WTC11 (cell line): Measurements from ENCODE around the gene PDCL2. TPM values are rescaled to one million over a fixed set of nuclear protein-coding genes. Genes with fewer than 3 reads are reported as not detected.

Source experiments
- ATAC-seq: fragments of 200-7000 bp; cut with Tn5 transposase; 2 replicates; pipeline ENCODE4 v1.10.0; 2021; ENCODE audit warnings: mild to moderate bottlenecking, moderate library complexity
- CTCF ChIA-PET: fragments of 300-600 bp; sonication (Branson Sonifier 250); formaldehyde crosslinking; loops from one replicate; lab custom pipeline; 2021; ENCODE audit warnings: antibody characterized with exemption; lab: Charles Lee
- POLR2A ChIA-PET: fragments of 350-600 bp; sonication (Branson Sonifier 250); formaldehyde crosslinking; loops from one replicate; lab custom pipeline; 2021; ENCODE audit warnings: antibody characterized with exemption; lab: Charles Lee
- DNase-seq: peaks from one replicate; pipeline ENCODE4 v3.0.0; 2021; ENCODE audit warnings: low spot score
- H3K27ac Mint-ChIP-seq: 2 replicates; pipeline ENCODE4 v1.8.0; 2021; ENCODE audit warnings: mixed read lengths
- H3K27me3 Mint-ChIP-seq: 2 replicates; pipeline ENCODE4 v1.8.0; 2021; ENCODE audit warnings: low read depth, mild to moderate bottlenecking, moderate library complexity, mixed read lengths
- H3K36me3 Mint-ChIP-seq: 2 replicates; pipeline ENCODE4 v1.8.0; 2021; ENCODE audit warnings: mixed read lengths
- H3K4me1 Mint-ChIP-seq: 2 replicates; pipeline ENCODE4 v1.8.0; 2022; ENCODE audit warnings: mixed read lengths
- H3K4me3 Mint-ChIP-seq: 2 replicates; pipeline ENCODE4 v1.8.0; 2021; ENCODE audit warnings: mild to moderate bottlenecking, moderate library complexity, mixed read lengths
- H3K9me3 Mint-ChIP-seq: 2 replicates; pipeline ENCODE4 v1.8.0; 2021; ENCODE audit warnings: mixed read lengths
- ARID4B ChIP-seq: sonication (generic); formaldehyde crosslinking; IDR thresholded peaks from 2 replicates; pipeline ENCODE4 v1.8.0; 2023; ENCODE audit warnings: missing genetic modification reagents, mild to moderate bottlenecking, borderline replicate concordance
- ATF1 ChIP-seq: sonication (generic); formaldehyde crosslinking; IDR thresholded peaks from 2 replicates; pipeline ENCODE4 v1.8.1; 2023; ENCODE audit warnings: mild to moderate bottlenecking, moderate library complexity, missing genetic modification reagents
- CBFB ChIP-seq: sonication (generic); formaldehyde crosslinking; IDR thresholded peaks from 2 replicates; pipeline ENCODE4 v1.8.1; 2022; ENCODE audit warnings: mild to moderate bottlenecking, low read depth, missing genetic modification reagents
- ELF4 ChIP-seq: sonication (generic); formaldehyde crosslinking; IDR thresholded peaks from 2 replicates; pipeline ENCODE4 v1.8.1; 2022; ENCODE audit warnings: low read depth, mild to moderate bottlenecking, moderate library complexity, missing genetic modification reagents
- EMX1 ChIP-seq: fragments of 250-450 bp; sonication (Bioruptor Pico); IDR thresholded peaks from 2 replicates; pipeline ENCODE4 v1.8.0; 2021; ENCODE audit warnings: mild to moderate bottlenecking
- FOXJ3 ChIP-seq: sonication (generic); formaldehyde crosslinking; IDR thresholded peaks from 2 replicates; pipeline ENCODE4 v1.9.0; 2021; ENCODE audit warnings: missing genetic modification reagents, mild to moderate bottlenecking, borderline replicate concordance
- FOXP4 ChIP-seq: sonication (generic); formaldehyde crosslinking; IDR thresholded peaks from 2 replicates; pipeline ENCODE4 v1.8.0; 2022; ENCODE audit warnings: mild to moderate bottlenecking, missing genetic modification reagents
- GRHL2 ChIP-seq: fragments of 250-450 bp; sonication (Bioruptor Pico); IDR thresholded peaks from 2 replicates; pipeline ENCODE4 v1.8.0; 2022; ENCODE audit warnings: mild to moderate bottlenecking, moderate library complexity; ENCODE audit not compliant: insufficient replicate concordance, severe bottlenecking
- HMGA2 ChIP-seq: fragments of 250-450 bp; sonication (Bioruptor Pico); IDR thresholded peaks from 2 replicates; pipeline ENCODE4 v1.4.0; 2021; ENCODE audit warnings: mild to moderate bottlenecking, moderate library complexity
- IRF2 ChIP-seq: sonication (generic); formaldehyde crosslinking; IDR thresholded peaks from 2 replicates; pipeline ENCODE4 v1.8.0; 2022; ENCODE audit warnings: low read depth, missing genetic modification reagents, borderline replicate concordance
- JAZF1 ChIP-seq: fragments of 250-450 bp; sonication (Bioruptor Pico); IDR thresholded peaks from 2 replicates; pipeline ENCODE4 v1.9.0; 2021; ENCODE audit warnings: moderate library complexity, mild to moderate bottlenecking, inconsistent platforms
- JUN ChIP-seq: sonication (generic); formaldehyde crosslinking; IDR thresholded peaks from 2 replicates; pipeline ENCODE4 v1.8.0; 2023; ENCODE audit warnings: mild to moderate bottlenecking, missing genetic modification reagents
- MXD4 ChIP-seq: fragments of 250-450 bp; sonication (Bioruptor Pico); IDR thresholded peaks from 2 replicates; pipeline ENCODE4 v1.8.0; 2021; ENCODE audit warnings: mild to moderate bottlenecking, moderate library complexity, borderline replicate concordance
- NFATC4 ChIP-seq: fragments of 250-450 bp; sonication (Bioruptor Pico); IDR thresholded peaks from 2 replicates; pipeline ENCODE4 v1.9.0; 2021; ENCODE audit warnings: mild to moderate bottlenecking
- NFE2L1 ChIP-seq: sonication (generic); formaldehyde crosslinking; IDR thresholded peaks from 2 replicates; pipeline ENCODE4 v1.8.1; 2023; ENCODE audit warnings: missing genetic modification reagents
- NR2C2 ChIP-seq: sonication (generic); formaldehyde crosslinking; IDR thresholded peaks from 2 replicates; pipeline ENCODE4 v1.8.0; 2022; ENCODE audit warnings: mild to moderate bottlenecking, missing genetic modification reagents
- OVOL2 ChIP-seq: fragments of 250-450 bp; sonication (Bioruptor Pico); IDR thresholded peaks from 2 replicates; pipeline ENCODE4 v1.9.0; 2021; ENCODE audit warnings: mild to moderate bottlenecking, borderline replicate concordance
- RELA ChIP-seq: sonication (generic); formaldehyde crosslinking; IDR thresholded peaks from 2 replicates; pipeline ENCODE4 v1.8.1; 2022; ENCODE audit warnings: missing genetic modification reagents, mild to moderate bottlenecking, borderline replicate concordance
- SMAD3 ChIP-seq: sonication (generic); formaldehyde crosslinking; IDR thresholded peaks from 2 replicates; pipeline ENCODE4 v1.8.0; 2022; ENCODE audit warnings: missing genetic modification reagents, mild to moderate bottlenecking, borderline replicate concordance
- SOX15 ChIP-seq: fragments of 250-450 bp; sonication (Bioruptor Pico); IDR thresholded peaks from 2 replicates; pipeline ENCODE4 v1.9.0; 2021; ENCODE audit warnings: mild to moderate bottlenecking
- TCF7 ChIP-seq: sonication (generic); formaldehyde crosslinking; IDR thresholded peaks from 2 replicates; pipeline ENCODE4 v1.8.0; 2022; ENCODE audit warnings: mild to moderate bottlenecking, low read depth, missing genetic modification reagents, moderate library complexity
- ZBTB21 ChIP-seq: sonication (generic); formaldehyde crosslinking; IDR thresholded peaks from 2 replicates; pipeline ENCODE4 v1.8.1; 2023; ENCODE audit warnings: mild to moderate bottlenecking, missing genetic modification reagents, borderline replicate concordance
- total RNA-seq: library from RNA; stranded (reverse); gene quantifications from 3 replicates; pipeline ENCODE4 v1.2.3, GENCODE V29; 2021
- TF ChIP-seq, protein P1 (sequence below): fragments of 250-450 bp; sonication (Bioruptor Pico); IDR thresholded peaks from 2 replicates; pipeline ENCODE4 v1.9.0; 2021; ENCODE audit warnings: moderate library complexity, mild to moderate bottlenecking, inconsistent platforms, borderline replicate concordance
- TF ChIP-seq, protein P2 (sequence below): sonication (generic); formaldehyde crosslinking; IDR thresholded peaks from 2 replicates; pipeline ENCODE4 v1.8.1; 2023; ENCODE audit warnings: mild to moderate bottlenecking, missing genetic modification reagents, borderline replicate concordance
- TF ChIP-seq, protein P3 (sequence below): sonication (generic); formaldehyde crosslinking; conservative IDR thresholded peaks from 2 replicates; pipeline ENCODE4 v1.8.1; 2023; ENCODE audit warnings: mild to moderate bottlenecking, low read depth, missing genetic modification reagents, moderate library complexity

The PDCL2 gene
- total RNA-seq, 1 experiment from 2014 or later = not detected

- TF ChIP-seq HMGA2 (CRISPR knock-in tag) (no peak), JAZF1 (CRISPR knock-in tag) (no peak), CBFB (CRISPR knock-in tag) (no peak), OVOL2 (CRISPR knock-in tag) (no peak), SOX15 (CRISPR knock-in tag) (no peak), MXD4 (CRISPR knock-in tag) (no peak), RELA (no peak), ELF4 (CRISPR knock-in tag) (no peak), GRHL2 (CRISPR knock-in tag) (no peak), ZBTB21 (CRISPR knock-in tag) (no peak), NFE2L1 (CRISPR knock-in tag) (no peak), ARID4B (CRISPR knock-in tag) (no peak), FOXJ3 (no peak), NFATC4 (no peak), NR2C2 (no peak)
- TF ChIP-seq, protein P1, sequence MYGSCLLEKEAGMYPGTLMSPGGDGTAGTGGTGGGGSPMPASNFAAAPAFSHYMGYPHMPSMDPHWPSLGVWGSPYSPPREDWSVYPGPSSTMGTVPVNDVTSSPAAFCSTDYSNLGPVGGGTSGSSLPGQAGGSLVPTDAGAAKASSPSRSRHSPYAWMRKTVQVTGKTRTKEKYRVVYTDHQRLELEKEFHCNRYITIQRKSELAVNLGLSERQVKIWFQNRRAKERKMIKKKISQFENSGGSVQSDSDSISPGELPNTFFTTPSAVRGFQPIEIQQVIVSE = no peak
- TF ChIP-seq, protein P2, sequence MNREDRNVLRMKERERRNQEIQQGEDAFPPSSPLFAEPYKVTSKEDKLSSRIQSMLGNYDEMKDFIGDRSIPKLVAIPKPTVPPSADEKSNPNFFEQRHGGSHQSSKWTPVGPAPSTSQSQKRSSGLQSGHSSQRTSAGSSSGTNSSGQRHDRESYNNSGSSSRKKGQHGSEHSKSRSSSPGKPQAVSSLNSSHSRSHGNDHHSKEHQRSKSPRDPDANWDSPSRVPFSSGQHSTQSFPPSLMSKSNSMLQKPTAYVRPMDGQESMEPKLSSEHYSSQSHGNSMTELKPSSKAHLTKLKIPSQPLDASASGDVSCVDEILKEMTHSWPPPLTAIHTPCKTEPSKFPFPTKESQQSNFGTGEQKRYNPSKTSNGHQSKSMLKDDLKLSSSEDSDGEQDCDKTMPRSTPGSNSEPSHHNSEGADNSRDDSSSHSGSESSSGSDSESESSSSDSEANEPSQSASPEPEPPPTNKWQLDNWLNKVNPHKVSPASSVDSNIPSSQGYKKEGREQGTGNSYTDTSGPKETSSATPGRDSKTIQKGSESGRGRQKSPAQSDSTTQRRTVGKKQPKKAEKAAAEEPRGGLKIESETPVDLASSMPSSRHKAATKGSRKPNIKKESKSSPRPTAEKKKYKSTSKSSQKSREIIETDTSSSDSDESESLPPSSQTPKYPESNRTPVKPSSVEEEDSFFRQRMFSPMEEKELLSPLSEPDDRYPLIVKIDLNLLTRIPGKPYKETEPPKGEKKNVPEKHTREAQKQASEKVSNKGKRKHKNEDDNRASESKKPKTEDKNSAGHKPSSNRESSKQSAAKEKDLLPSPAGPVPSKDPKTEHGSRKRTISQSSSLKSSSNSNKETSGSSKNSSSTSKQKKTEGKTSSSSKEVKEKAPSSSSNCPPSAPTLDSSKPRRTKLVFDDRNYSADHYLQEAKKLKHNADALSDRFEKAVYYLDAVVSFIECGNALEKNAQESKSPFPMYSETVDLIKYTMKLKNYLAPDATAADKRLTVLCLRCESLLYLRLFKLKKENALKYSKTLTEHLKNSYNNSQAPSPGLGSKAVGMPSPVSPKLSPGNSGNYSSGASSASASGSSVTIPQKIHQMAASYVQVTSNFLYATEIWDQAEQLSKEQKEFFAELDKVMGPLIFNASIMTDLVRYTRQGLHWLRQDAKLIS (CRISPR knock-in tag) = no peak
- H3K9me3 Mint-ChIP-seq = peaks cover 13% of the 10 kb centered on the region
- no peak overlapping the region; the same call in 1 of the 2 replicates for H3K27ac Mint-ChIP-seq
- H3K27me3 Mint-ChIP-seq = no peaks in the 10 kb centered on the region
- ATAC-seq (no peak), DNase-seq (no peak)
- H3K4me1 Mint-ChIP-seq = peaks cover 14% of the 10 kb centered on the region
- peaks cover 5% of the 10 kb centered on the region; the same call in 1 of the 2 replicates for H3K36me3 Mint-ChIP-seq
- no peak overlapping the region for H3K4me3 Mint-ChIP-seq
- POLR2A ChIA-PET = no interaction called here
- CTCF ChIA-PET = no interaction called here
Observed at GRCh38 chr4:55561889-55562288, 30.2 kb downstream of the PDCL2 start.

GRCh38 chr4:55560096-55560495 is 31.9 kb downstream of the PDCL2 start:
- DNase-seq (no peak), ATAC-seq (no peak)
- H3K36me3 Mint-ChIP-seq = no peaks in the 10 kb centered on the region; the same call in 1 of the 2 replicates
- peaks cover 8% of the 10 kb centered on the region for H3K9me3 Mint-ChIP-seq
- H3K4me1 Mint-ChIP-seq = peaks cover 14% of the 10 kb centered on the region
- H3K27me3 Mint-ChIP-seq = no peaks in the 10 kb centered on the region
- CTCF ChIA-PET = interaction anchor here (1.0 kb wide), 1 partner anchor 13 kb away, joined by 3 read pairs; the partner anchor contains the start of gene CLOCK
- POLR2A ChIA-PET = no interaction called here
- H3K4me3 Mint-ChIP-seq = no peak overlapping the region
- no peak overlapping the region for H3K27ac Mint-ChIP-seq
- TF ChIP-seq, protein P3, sequence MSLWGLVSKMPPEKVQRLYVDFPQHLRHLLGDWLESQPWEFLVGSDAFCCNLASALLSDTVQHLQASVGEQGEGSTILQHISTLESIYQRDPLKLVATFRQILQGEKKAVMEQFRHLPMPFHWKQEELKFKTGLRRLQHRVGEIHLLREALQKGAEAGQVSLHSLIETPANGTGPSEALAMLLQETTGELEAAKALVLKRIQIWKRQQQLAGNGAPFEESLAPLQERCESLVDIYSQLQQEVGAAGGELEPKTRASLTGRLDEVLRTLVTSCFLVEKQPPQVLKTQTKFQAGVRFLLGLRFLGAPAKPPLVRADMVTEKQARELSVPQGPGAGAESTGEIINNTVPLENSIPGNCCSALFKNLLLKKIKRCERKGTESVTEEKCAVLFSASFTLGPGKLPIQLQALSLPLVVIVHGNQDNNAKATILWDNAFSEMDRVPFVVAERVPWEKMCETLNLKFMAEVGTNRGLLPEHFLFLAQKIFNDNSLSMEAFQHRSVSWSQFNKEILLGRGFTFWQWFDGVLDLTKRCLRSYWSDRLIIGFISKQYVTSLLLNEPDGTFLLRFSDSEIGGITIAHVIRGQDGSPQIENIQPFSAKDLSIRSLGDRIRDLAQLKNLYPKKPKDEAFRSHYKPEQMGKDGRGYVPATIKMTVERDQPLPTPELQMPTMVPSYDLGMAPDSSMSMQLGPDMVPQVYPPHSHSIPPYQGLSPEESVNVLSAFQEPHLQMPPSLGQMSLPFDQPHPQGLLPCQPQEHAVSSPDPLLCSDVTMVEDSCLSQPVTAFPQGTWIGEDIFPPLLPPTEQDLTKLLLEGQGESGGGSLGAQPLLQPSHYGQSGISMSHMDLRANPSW = no peak
- TF ChIP-seq JUN (CRISPR knock-in tag) (no peak), IRF2 (CRISPR knock-in tag) (no peak), TCF7 (CRISPR knock-in tag) (no peak), FOXP4 (CRISPR knock-in tag) (no peak), EMX1 (CRISPR knock-in tag) (no peak), ATF1 (CRISPR knock-in tag) (no peak), SMAD3 (CRISPR knock-in tag) (no peak)
